Testis (tissue), 2 donors: ENCODE data around the gene KLHL29.

Experiments used
- POLR2A ChIP-seq: fragments of 450-650 bp; IDR thresholded peaks from one replicate; pipeline ENCODE4 v1.6.1; 2017; ENCODE audit warnings: antibody characterized with exemption, mild to moderate bottlenecking, moderate library complexity
- TF ChIP-seq, protein P1 (sequence below), 3 experiments: fragments of 450-650 bp in 2 of 3; fragments of 200-600 bp in 1 of 3; sonication (generic) in 1 of 3; IDR thresholded peaks; one replicate each; pipeline ENCODE4 v1.5.1; 2016 to 2019; ENCODE audit warnings: antibody characterized with exemption in 3 of 3, mild to moderate bottlenecking in 2 of 3, moderate library complexity in 1 of 3

DNA sequence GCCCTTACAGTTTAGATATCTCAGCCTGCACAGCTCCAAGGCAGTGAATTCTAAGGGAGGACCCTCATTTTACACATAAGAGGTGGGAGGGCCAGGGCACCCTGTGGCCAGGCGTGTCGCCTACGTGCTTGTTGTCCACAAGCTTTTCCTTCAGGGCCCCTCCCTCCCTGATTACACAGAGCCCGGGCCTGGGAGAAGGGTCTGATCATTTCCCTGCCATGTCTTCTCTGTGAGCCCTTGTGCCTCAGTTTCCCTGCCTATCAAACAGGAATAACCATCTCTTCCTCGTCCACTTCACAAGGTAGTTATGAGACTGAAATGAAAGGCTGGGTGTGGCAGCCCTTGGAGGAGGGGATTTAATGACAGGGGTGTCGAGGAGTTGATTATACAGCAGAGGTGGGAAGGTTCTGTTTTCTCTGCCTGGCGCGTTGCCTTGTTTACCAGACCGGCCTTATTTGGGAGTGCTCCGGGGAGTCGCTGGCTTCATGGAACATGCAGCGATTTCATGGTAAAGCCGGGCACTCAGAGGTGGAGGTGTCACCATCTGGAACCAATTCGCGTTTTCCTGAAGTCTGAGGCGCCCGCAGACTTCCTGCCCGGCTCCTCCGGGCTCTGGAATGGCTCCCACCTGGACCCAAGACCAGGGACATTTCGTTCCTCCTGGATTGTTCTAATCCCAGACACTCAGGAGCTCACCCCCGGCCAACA lies 208.9 kb downstream of the KLHL29 start:
- TF ChIP-seq, protein P1, sequence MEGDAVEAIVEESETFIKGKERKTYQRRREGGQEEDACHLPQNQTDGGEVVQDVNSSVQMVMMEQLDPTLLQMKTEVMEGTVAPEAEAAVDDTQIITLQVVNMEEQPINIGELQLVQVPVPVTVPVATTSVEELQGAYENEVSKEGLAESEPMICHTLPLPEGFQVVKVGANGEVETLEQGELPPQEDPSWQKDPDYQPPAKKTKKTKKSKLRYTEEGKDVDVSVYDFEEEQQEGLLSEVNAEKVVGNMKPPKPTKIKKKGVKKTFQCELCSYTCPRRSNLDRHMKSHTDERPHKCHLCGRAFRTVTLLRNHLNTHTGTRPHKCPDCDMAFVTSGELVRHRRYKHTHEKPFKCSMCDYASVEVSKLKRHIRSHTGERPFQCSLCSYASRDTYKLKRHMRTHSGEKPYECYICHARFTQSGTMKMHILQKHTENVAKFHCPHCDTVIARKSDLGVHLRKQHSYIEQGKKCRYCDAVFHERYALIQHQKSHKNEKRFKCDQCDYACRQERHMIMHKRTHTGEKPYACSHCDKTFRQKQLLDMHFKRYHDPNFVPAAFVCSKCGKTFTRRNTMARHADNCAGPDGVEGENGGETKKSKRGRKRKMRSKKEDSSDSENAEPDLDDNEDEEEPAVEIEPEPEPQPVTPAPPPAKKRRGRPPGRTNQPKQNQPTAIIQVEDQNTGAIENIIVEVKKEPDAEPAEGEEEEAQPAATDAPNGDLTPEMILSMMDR (IDR thresholded peaks at IDR 0.05), result no peak
- no peak for TF ChIP-seq POLR2A
